Heart left ventricle (tissue), 13 donors: ENCODE measurements around the gene CAND2.
"Not testable (repeated sequence)": the region's sequence is repeated elsewhere in the genome, so short reads cannot be mapped to it uniquely, and the experiment has no call there.

Experiments used
- CTCF ChIP-seq, 12 donors: fragments of 200-600 bp; sonication (generic) in 4 of 12; IDR thresholded peaks; one replicate each; pipeline versions ENCODE4 v1.5.0 to v1.8.0; 2018 to 2022; ENCODE audit warnings: antibody characterized with exemption in 12 of 12, mild to moderate bottlenecking in 5 of 12
- POLR2A ChIP-seq, 2 donors: fragments of 450-650 bp; IDR thresholded peaks; one replicate each; pipeline ENCODE4 v1.6.1; 2017; ENCODE audit warnings: antibody characterized with exemption in 2 of 2, mild to moderate bottlenecking in 2 of 2, moderate library complexity in 2 of 2
- donor health status: ischemic (EF 13 %, LVEDD 7.1; RV severe dilation, severe dysfunction).
- donor health status: DM: no; HTN: yes; CAD: no.
- donor health status: DM: no; HTN: no; CAD: no.
- donor health status: ischemic (EF 25% LVEDD 6.9; RV normal size, moderate dysfunction).
- donor health status: ischemic (EF 25% LVEDD 5.7; RV mildly dilated, moderate dysfunction).
- donor health status: ischemic (EF 35%, LVEDD 5.7; RV mildly dilated, moderate dysfunction).
- donor health status: nonischemic (EF 11% LVEDD 7.7; RV severe dilation, severe dysfunction).
- donor health status: DM: yes; HTN: yes; CAD: no.
- donor health status: PGD.
- donor health status: ischemic (EF 29% LVEDD 5.4; RV normal size, mild dysfunction).
- donor health status: nonischemic (EF 23%, LVEDD 6.1; RV moderate dilation, normal function).

GRCh38 chr3:12787967-12788690, 8.4 kb upstream of the CAND2 start:
- not testable (repeated sequence) for TF ChIP-seq CTCF, POLR2A (IDR thresholded peaks at IDR 0.05)
